K562 (cell line): Measurements from ENCODE around the gene TPCN1. TPM values are rescaled to one million over a fixed set of nuclear protein-coding genes. Genes with fewer than 3 reads are reported as not detected.
A peak's percentile ranks its signal among the peaks of the same experiment; 100 is the strongest.

Experiments
- EGR1 ChIP-seq: fragments of 450-650 bp; conservative IDR thresholded peaks from 2 replicates; pipeline ENCODE4 v1.6.1; 2017; ENCODE audit warnings: mild to moderate bottlenecking
- JUN ChIP-seq, 2 experiments: sonication (generic) in 1 of 2; formaldehyde crosslinking in 1 of 2; IDR thresholded peaks; 2 replicates each; pipeline versions ENCODE4 v1.6.1 to v1.8.0; 2012 to 2022; ENCODE audit warnings: borderline replicate concordance in 2 of 2, mild to moderate bottlenecking in 2 of 2, improper control_type of control experiment in 1 of 2, low read depth in 1 of 2, low read length in 1 of 2, missing genetic modification reagents in 1 of 2
- NFE2 ChIP-seq: IDR thresholded peaks from 2 replicates; pipeline ENCODE4 v1.6.1; 2014; ENCODE audit warnings: antibody characterized with exemption, low read depth
- POLR2AphosphoS5 ChIP-seq: IDR thresholded peaks from 2 replicates; pipeline ENCODE4 v1.6.1; 2011; ENCODE audit warnings: mild to moderate bottlenecking, low read depth, low read length, moderate library complexity; ENCODE audit not compliant: control insufficient read depth, insufficient read depth
- ZNF224 ChIP-seq: sonication (generic); formaldehyde crosslinking; IDR thresholded peaks from 2 replicates; pipeline ENCODE4 v1.8.0; 2022; ENCODE audit warnings: mild to moderate bottlenecking, missing genetic modification reagents
- ZNF79 ChIP-seq: fragments of 250-450 bp; sonication (Bioruptor Pico); IDR thresholded peaks from 2 replicates; pipeline ENCODE4 v1.4.0; 2020; ENCODE audit warnings: low read depth, mild to moderate bottlenecking, moderate library complexity
- polyA plus RNA-seq, 8 experiments: library from polyadenylated mRNA; depleted of rRNA in 4 of 8; stranded (reverse) in 5 of 8; unstranded in 3 of 8; fragments of >200 nt; fragmentation: Nextera tagmentation in 2 of 8; fragmentation: Illumina TruSeq in 1 of 8; extraction: Ambion mirVana in 2 of 8; extraction: Trizol in 1 of 8; gene quantifications; 2 replicates each; pipeline versions ENCODE4 v1.2.1 to v1.2.3, GENCODE V29; 2011 to 2014; ENCODE audit warnings: inconsistent platforms in 1 of 8, missing spikeins in 1 of 8
- total RNA-seq, 7 experiments: library from RNA; depleted of rRNA in 6 of 7; stranded (reverse); fragments of >200 nt in 6 of 7; fragmentation: Illumina TruSeq in 2 of 7; extraction: Trizol in 2 of 7; gene quantifications; 2 replicates each; pipeline versions ENCODE4 v1.2.1 to v1.2.3, GENCODE V29; 2011 to 2021; ENCODE audit warnings: low replicate concordance in 1 of 7
- TF ChIP-seq, protein P1 (sequence below): sonication (generic); formaldehyde crosslinking; IDR thresholded peaks from 2 replicates; pipeline ENCODE4 v1.8.1; 2023; ENCODE audit warnings: mild to moderate bottlenecking, missing genetic modification reagents
- TF ChIP-seq, protein P2 (sequence below): sonication (generic); formaldehyde crosslinking; IDR thresholded peaks from 2 replicates; pipeline ENCODE4 v1.5.0; 2020; ENCODE audit warnings: missing genetic modification reagents
- TF ChIP-seq, protein P3 (sequence below): fragments of 450-650 bp; conservative IDR thresholded peaks from 2 replicates; pipeline ENCODE4 v1.6.1; 2016; ENCODE audit warnings: missing genetic modification characterization, low read depth, mild to moderate bottlenecking, missing compliant biosample characterization, moderate library complexity
- TF ChIP-seq, protein P4 (sequence below): fragments of 450-650 bp; IDR thresholded peaks from 2 replicates; pipeline ENCODE4 v1.6.1; 2016; ENCODE audit warnings: antibody characterized with exemption
- TF ChIP-seq, protein P5 (sequence below), 2 experiments: fragments of 450-650 bp; IDR thresholded peaks; 2 replicates each; pipeline ENCODE4 v1.6.1; 2016; ENCODE audit warnings: mild to moderate bottlenecking in 2 of 2, borderline replicate concordance in 1 of 2, low read depth in 1 of 2, moderate library complexity in 1 of 2

TPCN1 gene
- total and polyA plus RNA-seq, 9 of the 15 experiments (the other 6 are each of a cell fraction or from before 2014, with no cell fraction given), result 0.80 to 23.8 (median 7.4) TPM

DNA sequence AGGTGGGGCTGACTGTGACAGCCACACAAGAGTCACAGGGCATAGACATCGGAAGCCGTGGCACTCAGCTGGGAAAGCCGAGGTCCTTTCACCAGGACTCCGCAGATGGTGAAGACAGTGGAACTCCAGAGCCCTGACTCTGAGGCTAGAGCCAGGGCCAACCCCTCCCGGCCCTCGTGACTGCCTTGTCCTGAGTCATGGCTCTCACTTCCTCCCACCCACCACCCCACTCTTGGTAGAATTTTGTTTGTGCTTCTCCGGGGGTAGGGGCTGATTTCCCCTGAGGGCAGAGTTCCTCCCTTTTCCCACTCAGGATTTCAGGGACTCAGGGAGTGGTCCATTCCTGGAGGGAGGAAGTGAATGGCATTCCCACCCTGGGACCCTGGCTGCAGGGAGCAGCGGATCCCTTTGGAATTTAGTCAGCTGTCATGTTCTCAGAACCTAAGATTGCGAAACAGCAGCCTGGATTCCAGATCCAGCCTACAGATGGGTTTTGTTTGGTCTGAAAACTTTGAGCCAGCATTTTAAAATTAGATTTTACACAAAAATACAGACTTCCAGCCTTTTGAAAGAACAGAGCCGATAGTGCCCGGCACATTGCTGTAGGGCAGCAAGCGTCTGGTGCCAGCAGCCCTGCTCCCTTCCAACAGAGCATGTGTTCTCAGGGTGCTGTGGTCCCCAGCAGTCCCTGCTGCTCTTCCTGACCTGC lies 50.7 kb downstream of the TPCN1 start (continued):
- TF ChIP-seq, protein P1, sequence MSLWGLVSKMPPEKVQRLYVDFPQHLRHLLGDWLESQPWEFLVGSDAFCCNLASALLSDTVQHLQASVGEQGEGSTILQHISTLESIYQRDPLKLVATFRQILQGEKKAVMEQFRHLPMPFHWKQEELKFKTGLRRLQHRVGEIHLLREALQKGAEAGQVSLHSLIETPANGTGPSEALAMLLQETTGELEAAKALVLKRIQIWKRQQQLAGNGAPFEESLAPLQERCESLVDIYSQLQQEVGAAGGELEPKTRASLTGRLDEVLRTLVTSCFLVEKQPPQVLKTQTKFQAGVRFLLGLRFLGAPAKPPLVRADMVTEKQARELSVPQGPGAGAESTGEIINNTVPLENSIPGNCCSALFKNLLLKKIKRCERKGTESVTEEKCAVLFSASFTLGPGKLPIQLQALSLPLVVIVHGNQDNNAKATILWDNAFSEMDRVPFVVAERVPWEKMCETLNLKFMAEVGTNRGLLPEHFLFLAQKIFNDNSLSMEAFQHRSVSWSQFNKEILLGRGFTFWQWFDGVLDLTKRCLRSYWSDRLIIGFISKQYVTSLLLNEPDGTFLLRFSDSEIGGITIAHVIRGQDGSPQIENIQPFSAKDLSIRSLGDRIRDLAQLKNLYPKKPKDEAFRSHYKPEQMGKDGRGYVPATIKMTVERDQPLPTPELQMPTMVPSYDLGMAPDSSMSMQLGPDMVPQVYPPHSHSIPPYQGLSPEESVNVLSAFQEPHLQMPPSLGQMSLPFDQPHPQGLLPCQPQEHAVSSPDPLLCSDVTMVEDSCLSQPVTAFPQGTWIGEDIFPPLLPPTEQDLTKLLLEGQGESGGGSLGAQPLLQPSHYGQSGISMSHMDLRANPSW (CRISPR knock-in tag), result no peak
- peak; percentile 58; the same call in 1 of the 2 replicates for TF ChIP-seq EGR1
- TF ChIP-seq ZNF224 (CRISPR knock-in tag), result no peak
- TF ChIP-seq POLR2AphosphoS5, result no peak
- TF ChIP-seq, protein P2, sequence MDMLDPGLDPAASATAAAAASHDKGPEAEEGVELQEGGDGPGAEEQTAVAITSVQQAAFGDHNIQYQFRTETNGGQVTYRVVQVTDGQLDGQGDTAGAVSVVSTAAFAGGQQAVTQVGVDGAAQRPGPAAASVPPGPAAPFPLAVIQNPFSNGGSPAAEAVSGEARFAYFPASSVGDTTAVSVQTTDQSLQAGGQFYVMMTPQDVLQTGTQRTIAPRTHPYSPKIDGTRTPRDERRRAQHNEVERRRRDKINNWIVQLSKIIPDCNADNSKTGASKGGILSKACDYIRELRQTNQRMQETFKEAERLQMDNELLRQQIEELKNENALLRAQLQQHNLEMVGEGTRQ (CRISPR knock-in tag), result peak; percentile 50
- TF ChIP-seq, protein P3, sequence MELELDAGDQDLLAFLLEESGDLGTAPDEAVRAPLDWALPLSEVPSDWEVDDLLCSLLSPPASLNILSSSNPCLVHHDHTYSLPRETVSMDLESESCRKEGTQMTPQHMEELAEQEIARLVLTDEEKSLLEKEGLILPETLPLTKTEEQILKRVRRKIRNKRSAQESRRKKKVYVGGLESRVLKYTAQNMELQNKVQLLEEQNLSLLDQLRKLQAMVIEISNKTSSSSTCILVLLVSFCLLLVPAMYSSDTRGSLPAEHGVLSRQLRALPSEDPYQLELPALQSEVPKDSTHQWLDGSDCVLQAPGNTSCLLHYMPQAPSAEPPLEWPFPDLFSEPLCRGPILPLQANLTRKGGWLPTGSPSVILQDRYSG, result no peak
- TF ChIP-seq, protein P4, sequence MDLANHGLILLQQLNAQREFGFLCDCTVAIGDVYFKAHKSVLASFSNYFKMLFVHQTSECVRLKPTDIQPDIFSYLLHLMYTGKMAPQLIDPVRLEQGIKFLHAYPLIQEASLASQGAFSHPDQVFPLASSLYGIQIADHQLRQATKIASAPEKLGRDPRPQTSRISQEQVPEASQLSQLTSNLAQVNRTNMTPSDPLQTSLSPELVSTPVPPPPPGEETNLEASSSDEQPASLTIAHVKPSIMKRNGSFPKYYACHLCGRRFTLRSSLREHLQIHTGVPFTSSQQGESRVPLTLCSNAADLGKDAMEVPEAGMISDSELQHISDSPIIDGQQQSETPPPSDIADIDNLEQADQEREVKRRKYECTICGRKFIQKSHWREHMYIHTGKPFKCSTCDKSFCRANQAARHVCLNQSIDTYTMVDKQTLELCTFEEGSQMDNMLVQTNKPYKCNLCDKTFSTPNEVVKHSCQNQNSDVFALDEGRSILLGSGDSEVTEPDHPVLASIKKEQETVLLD, result no peak
- peak; percentile 75 for TF ChIP-seq NFE2
- TF ChIP-seq ZNF79 (CRISPR knock-in tag), result no peak
- TF ChIP-seq, protein P5, sequence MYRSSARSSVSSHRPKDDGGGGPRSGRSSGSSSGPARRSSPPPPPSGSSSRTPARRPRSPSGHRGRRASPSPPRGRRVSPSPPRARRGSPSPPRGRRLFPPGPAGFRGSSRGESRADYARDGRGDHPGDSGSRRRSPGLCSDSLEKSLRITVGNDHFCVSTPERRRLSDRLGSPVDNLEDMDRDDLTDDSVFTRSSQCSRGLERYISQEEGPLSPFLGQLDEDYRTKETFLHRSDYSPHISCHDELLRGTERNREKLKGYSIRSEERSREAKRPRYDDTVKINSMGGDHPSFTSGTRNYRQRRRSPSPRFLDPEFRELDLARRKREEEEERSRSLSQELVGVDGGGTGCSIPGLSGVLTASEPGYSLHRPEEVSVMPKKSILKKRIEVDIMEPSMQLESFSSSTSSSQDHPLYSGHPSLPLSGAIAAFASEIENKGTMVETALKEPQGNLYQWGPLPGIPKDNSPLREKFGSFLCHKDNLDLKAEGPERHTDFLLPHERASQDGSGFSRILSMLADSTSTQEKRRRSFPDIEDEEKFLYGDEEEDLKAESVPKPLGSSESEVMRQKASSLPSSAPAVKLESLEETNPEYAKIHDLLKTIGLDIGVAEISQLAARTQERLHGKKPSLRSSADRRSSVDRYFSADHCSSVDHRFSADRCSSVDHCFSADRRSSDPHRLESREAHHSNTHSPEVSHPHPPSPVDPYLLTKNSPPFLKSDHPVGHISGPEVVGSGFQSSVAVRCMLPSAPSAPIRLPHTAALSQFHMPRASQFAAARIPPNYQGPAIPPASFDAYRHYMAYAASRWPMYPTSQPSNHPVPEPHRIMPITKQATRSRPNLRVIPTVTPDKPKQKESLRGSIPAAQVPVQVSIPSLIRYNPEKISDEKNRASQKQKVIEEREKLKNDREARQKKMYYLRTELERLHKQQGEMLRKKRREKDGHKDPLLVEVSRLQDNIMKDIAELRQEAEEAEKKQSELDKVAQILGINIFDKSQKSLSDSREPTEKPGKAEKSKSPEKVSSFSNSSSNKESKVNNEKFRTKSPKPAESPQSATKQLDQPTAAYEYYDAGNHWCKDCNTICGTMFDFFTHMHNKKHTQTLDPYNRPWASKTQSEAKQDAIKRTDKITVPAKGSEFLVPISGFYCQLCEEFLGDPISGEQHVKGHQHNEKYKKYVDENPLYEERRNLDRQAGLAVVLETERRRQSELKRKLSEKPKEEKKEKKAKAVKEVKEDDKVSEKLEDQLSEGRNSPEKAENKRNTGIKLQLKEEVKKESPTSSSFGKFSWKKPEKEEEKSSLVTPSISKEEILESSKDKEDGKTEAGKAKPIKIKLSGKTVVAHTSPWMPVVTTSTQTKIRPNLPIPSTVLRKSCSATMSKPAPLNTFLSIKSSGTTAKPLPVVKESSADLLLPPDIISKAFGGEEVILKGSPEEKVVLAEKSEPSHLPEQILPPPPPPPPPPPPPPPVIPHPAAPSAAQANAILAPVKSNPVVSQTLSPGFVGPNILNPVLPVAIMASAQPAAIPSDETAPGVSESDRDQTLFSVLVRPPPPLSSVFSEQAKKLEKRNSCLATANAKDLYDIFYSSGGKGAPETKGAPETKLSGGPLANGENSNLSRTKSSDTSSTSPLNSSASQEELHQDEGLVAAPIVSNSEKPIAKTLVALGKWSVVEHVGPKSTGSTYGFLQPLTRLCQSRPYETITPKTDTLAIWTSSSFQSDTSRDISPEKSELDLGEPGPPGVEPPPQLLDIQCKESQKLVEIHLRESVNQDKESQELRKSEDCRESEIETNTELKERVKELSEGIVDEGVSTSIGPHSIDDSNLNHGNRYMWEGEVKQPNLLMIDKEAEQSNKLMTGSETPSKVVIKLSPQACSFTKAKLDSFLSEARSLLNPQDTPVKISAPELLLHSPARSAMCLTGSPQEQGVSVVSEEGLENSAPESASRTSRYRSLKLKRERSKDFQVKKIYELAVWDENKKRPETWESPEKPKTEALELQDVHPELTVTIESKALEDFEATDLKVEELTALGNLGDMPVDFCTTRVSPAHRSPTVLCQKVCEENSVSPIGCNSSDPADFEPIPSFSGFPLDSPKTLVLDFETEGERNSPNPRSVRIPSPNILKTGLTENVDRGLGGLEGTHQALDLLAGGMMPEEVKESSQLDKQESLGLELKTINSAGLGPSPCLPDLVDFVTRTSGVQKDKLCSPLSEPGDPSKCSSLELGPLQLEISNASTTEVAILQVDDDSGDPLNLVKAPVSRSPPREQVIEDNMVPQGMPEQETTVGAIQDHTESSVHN (IDR thresholded peaks at IDR 0.05; ENCODE audit: borderline replicate concordance in 1 of 2, low read depth in 1 of 2), result no peak
- no peak for TF ChIP-seq JUN (IDR thresholded peaks at IDR 0.05; ENCODE audit: borderline replicate concordance, low read depth, low read length)
- TF ChIP-seq JUN (CRISPR knock-in tag; IDR thresholded peaks at IDR 0.05; ENCODE audit: borderline replicate concordance), result no peak
